Neural cell (in vitro differentiated cells): ENCODE measurements around the gene TMEM236. TPM values are rescaled to one million over a fixed set of nuclear protein-coding genes. Genes with fewer than 3 reads are reported as not detected.

ENCODE experiments used
- H2AFZ ChIP-seq: fragments of 200-600, 300-800 bp; sonication (generic), shearing (Covaris generic); 2 replicates; pipeline ENCODE4 v1.6.0; 2014; ENCODE audit warnings: low read depth, mild to moderate bottlenecking, antibody characterized with exemption, low read length, moderate library complexity
- H3F3A ChIP-seq: fragments of 200-600 bp; shearing (Covaris generic); 2 replicates; pipeline ENCODE4 v1.6.1; 2016; ENCODE audit warnings: mild to moderate bottlenecking, moderate library complexity, mixed read lengths, antibody characterized with exemption, low read length; ENCODE audit not compliant: insufficient read depth, poor library complexity, severe bottlenecking
- H3K27ac ChIP-seq: fragments of 200-600, 300-800 bp; sonication (generic), shearing (Covaris generic); 2 replicates; pipeline ENCODE4 v1.5.1; 2014; ENCODE audit warnings: mild to moderate bottlenecking, low read length, moderate library complexity
- H3K27me3 ChIP-seq: fragments of 300-800, 200-600 bp; sonication (generic), shearing (Covaris generic); 2 replicates; pipeline ENCODE4 v1.6.0; 2014; ENCODE audit warnings: mild to moderate bottlenecking, low read depth, low read length, moderate library complexity; ENCODE audit not compliant: insufficient read depth
- H3K36me3 ChIP-seq: fragments of 300-800, 200-600 bp; sonication (generic), shearing (Covaris generic); 2 replicates; pipeline ENCODE4 v1.5.1; 2014; ENCODE audit warnings: mild to moderate bottlenecking, antibody characterized with exemption, low read length, moderate library complexity; ENCODE audit not compliant: insufficient read depth
- H3K4me2 ChIP-seq: fragments of 300-800, 200-600 bp; sonication (generic), shearing (Covaris generic); 2 replicates; pipeline ENCODE4 v1.6.0; 2014; ENCODE audit warnings: mild to moderate bottlenecking, low read length
- H3K4me3 ChIP-seq: fragments of 300-800, 200-600 bp; sonication (generic), shearing (Covaris generic); 2 replicates; pipeline ENCODE4 v1.5.1; 2014; ENCODE audit warnings: mild to moderate bottlenecking, low read length, moderate library complexity
- H3K79me2 ChIP-seq: fragments of 200-600 bp; shearing (Covaris generic); replicated peaks from 2 replicates; pipeline ENCODE4 v1.6.0; 2014; ENCODE audit warnings: mild to moderate bottlenecking, low read length, moderate library complexity; ENCODE audit not compliant: insufficient read depth
- H3K9ac ChIP-seq: fragments of 300-800, 200-600 bp; sonication (generic), shearing (Covaris generic); 2 replicates; pipeline ENCODE4 v1.6.1; 2016; ENCODE audit warnings: mild to moderate bottlenecking, low read length, mixed read lengths
- H3K9me2 ChIP-seq: fragments of 200-600 bp; shearing (Covaris generic); 2 replicates; pipeline ENCODE4 v1.6.1; 2016; ENCODE audit warnings: mild to moderate bottlenecking, low read length, mixed read lengths; ENCODE audit not compliant: insufficient read depth
- H3K9me3 ChIP-seq: fragments of 200-600, 300-800 bp; sonication (generic), shearing (Covaris generic); 2 replicates; pipeline ENCODE4 v1.6.1; 2016; ENCODE audit warnings: mild to moderate bottlenecking, mixed run types, low read length, moderate library complexity, mixed read lengths
- H4K20me1 ChIP-seq: fragments of 200-600 bp; shearing (Covaris generic); 2 replicates; pipeline ENCODE4 v1.6.1; 2016; ENCODE audit warnings: mild to moderate bottlenecking, mixed run types; ENCODE audit not compliant: insufficient read depth
- CTCF ChIP-seq: fragments of 450-650 bp; IDR thresholded peaks from 2 replicates; pipeline ENCODE4 v1.5.1; 2014; ENCODE audit warnings: antibody characterized with exemption, mild to moderate bottlenecking, moderate library complexity; ENCODE audit not compliant: poor library complexity, severe bottlenecking
- EP300 ChIP-seq: fragments of 450-650 bp; conservative IDR thresholded peaks from 2 replicates; pipeline ENCODE4 v1.6.1; 2014; ENCODE audit warnings: antibody characterized with exemption, mild to moderate bottlenecking, moderate library complexity; ENCODE audit not compliant: poor library complexity, severe bottlenecking
- EZH2 ChIP-seq: fragments of 200-600, 300-800 bp; shearing (Covaris generic), sonication (generic); IDR thresholded peaks from 2 replicates; pipeline ENCODE4 v1.6.1; 2014; ENCODE audit warnings: antibody characterized with exemption, low read length, borderline replicate concordance, mild to moderate bottlenecking; ENCODE audit not compliant: insufficient read depth, poor library complexity, severe bottlenecking
- MXI1 ChIP-seq: fragments of 450-650 bp; conservative IDR thresholded peaks from 2 replicates; pipeline ENCODE4 v1.6.1; 2014; ENCODE audit warnings: antibody characterized with exemption, mild to moderate bottlenecking; ENCODE audit not compliant: poor library complexity, severe bottlenecking
- POLR2AphosphoS5 ChIP-seq: IDR thresholded peaks from 2 replicates; pipeline ENCODE4 v1.6.1; 2012
- RAD21 ChIP-seq: fragments of 450-650 bp; conservative IDR thresholded peaks from 2 replicates; pipeline ENCODE4 v1.6.1; 2014; ENCODE audit warnings: antibody characterized with exemption, mild to moderate bottlenecking, moderate library complexity
- REST ChIP-seq: IDR thresholded peaks from 2 replicates; pipeline ENCODE4 v1.6.1; 2012; ENCODE audit warnings: borderline replicate concordance
- SMC3 ChIP-seq: fragments of 450-650 bp; conservative IDR thresholded peaks from 2 replicates; pipeline ENCODE4 v1.6.1; 2014; ENCODE audit warnings: antibody characterized with exemption, mild to moderate bottlenecking, moderate library complexity; ENCODE audit not compliant: poor library complexity
- TAF1 ChIP-seq: IDR thresholded peaks from 2 replicates; pipeline ENCODE4 v1.6.1; 2012; ENCODE audit warnings: low read depth
- polyA plus RNA-seq: library from polyadenylated mRNA; depleted of rRNA; stranded (reverse); fragments of >200 nt; gene quantifications from 2 replicates; pipeline ENCODE4 v1.2.3, GENCODE V29; 2014

TMEM236 gene
- polyA plus RNA-seq, 1 donor from 2014 or later = 0.10 TPM

- no peak overlapping the region for H3K27ac ChIP-seq
- no peak overlapping the region for H3K4me2 ChIP-seq
- no peaks in the 10 kb centered on the region for H3K9me2 ChIP-seq
- H3K9ac ChIP-seq = no peak overlapping the region
- H3K27me3 ChIP-seq = no peaks in the 10 kb centered on the region
- no peaks in the 10 kb centered on the region for H3K79me2 ChIP-seq
- H4K20me1 ChIP-seq = no peaks in the 10 kb centered on the region
- H3K36me3 ChIP-seq = no peaks in the 10 kb centered on the region
- no peak overlapping the region for H3K4me3 ChIP-seq
- no peak overlapping the region for H2AFZ ChIP-seq
- no peaks in the 10 kb centered on the region for H3K9me3 ChIP-seq
- TF ChIP-seq EZH2 = no peak
- TF ChIP-seq CTCF = no peak
- TF ChIP-seq EP300 = no peak
- TF ChIP-seq POLR2AphosphoS5 = no peak
- no peak for TF ChIP-seq REST
- no peak for TF ChIP-seq RAD21
- TF ChIP-seq TAF1 = no peak
- TF ChIP-seq SMC3 = no peak
- no peak for TF ChIP-seq MXI1
- H3F3A ChIP-seq = no peaks in the 10 kb centered on the region
Observed at GRCh38 chr10:17785276-17785930, 33.4 kb downstream of the TMEM236 start.

GRCh38 chr10:17787087-17787961, 35.3 kb downstream of the TMEM236 start:
- H3K9ac ChIP-seq = no peak overlapping the region
- no peaks in the 10 kb centered on the region for H3K79me2 ChIP-seq
- H2AFZ ChIP-seq = no peak overlapping the region
- no peak for TF ChIP-seq RAD21
- TF ChIP-seq REST = peak; percentile 82
- no peak for TF ChIP-seq SMC3
- peak; percentile 48 for TF ChIP-seq EP300
- TF ChIP-seq TAF1 = no peak
- TF ChIP-seq EZH2 = no peak
- no peak for TF ChIP-seq CTCF
- no peak for TF ChIP-seq MXI1
- TF ChIP-seq POLR2AphosphoS5 = peak; percentile 25
- no peaks in the 10 kb centered on the region for H3F3A ChIP-seq
- no peaks in the 10 kb centered on the region for H3K9me3 ChIP-seq
- H3K36me3 ChIP-seq = no peaks in the 10 kb centered on the region
- H4K20me1 ChIP-seq = no peaks in the 10 kb centered on the region
- peak overlapping the region; percentile 34 for H3K4me3 ChIP-seq
- H3K27me3 ChIP-seq = no peaks in the 10 kb centered on the region
- H3K9me2 ChIP-seq = no peaks in the 10 kb centered on the region
- H3K27ac ChIP-seq = no peak overlapping the region
- H3K4me2 ChIP-seq = no peak overlapping the region
